ENCODE results near the gene EFCAB6. TPM values are rescaled to one million over a fixed set of nuclear protein-coding genes. Genes with fewer than 3 reads are reported as not detected.

The EFCAB6 gene
- total and polyA plus RNA-seq, 4 donors, result 1.7 to 15.4 (median 7.6) TPM

GRCh38 chr22:43526117-43526655 lies 285.9 kb downstream of the EFCAB6 start:
- ATAC-seq (ENCODE audit: insufficient read depth, low FRiP score), result no peak

GRCh38 chr22:43521716-43522115 lies 290.4 kb downstream of the EFCAB6 start:
- Histone ChIP-seq H3K4me1 (ENCODE audit: control insufficient read depth in 5 of 5, insufficient read depth in 5 of 5, low read length in 5 of 5) (no peaks in the 10 kb centered on the region), H3K4me3 (no peak overlapping the region), H3K27ac (ENCODE audit: low read depth in 1 of 2, low read length in 1 of 2) (no peak overlapping the region), H3K27me3 (ENCODE audit: control insufficient read depth in 3 of 3, insufficient read depth in 3 of 3, low read length in 2 of 3) (peaks cover 0 to 3% (median 2%) of the 10 kb centered on the region in 3 donors), H3K9me3 (ENCODE audit: control insufficient read depth in 4 of 4, insufficient read depth in 3 of 4, low read length in 3 of 4) (peaks cover 0 to 1% (median 0%) of the 10 kb centered on the region in 4 donors), H3K36me3 (ENCODE audit: control insufficient read depth in 4 of 4, insufficient read depth in 4 of 4, low read length in 4 of 4) (no peaks in the 10 kb centered on the region), H3K9ac (ENCODE audit: insufficient read depth in 1 of 2, low read length in 2 of 2) (no peak overlapping the region)
- WGBS, 2 donors, result 78 to 88% methylated on average over 6 of the region's 6 CpGs
- DNase-seq, result no peak
- no peak for TF ChIP-seq CTCF (IDR thresholded peaks at IDR 0.05; ENCODE audit: control extremely low read depth, extremely low read depth)
- ATAC-seq (ENCODE audit: insufficient read depth, low FRiP score), result no peak

More at GRCh38 chr22:43526117-43526655, 285.9 kb downstream of the EFCAB6 start:
- no peak overlapping the region for H3K27ac ChIP-seq (ENCODE audit: low read depth in 1 of 2, low read length in 1 of 2)
- H3K36me3 ChIP-seq (ENCODE audit: control insufficient read depth in 4 of 4, insufficient read depth in 4 of 4, low read length in 4 of 4), result no peaks in the 10 kb centered on the region
- WGBS, 2 donors, result 85 to 93% methylated on average over 7 of the region's 7 CpGs
- no peaks in the 10 kb centered on the region for H3K27me3 ChIP-seq (ENCODE audit: control insufficient read depth in 3 of 3, insufficient read depth in 3 of 3, low read length in 2 of 3)
- H3K9ac ChIP-seq (ENCODE audit: insufficient read depth in 1 of 2, low read length in 2 of 2), result no peak overlapping the region
- no peak for TF ChIP-seq CTCF (IDR thresholded peaks at IDR 0.05; ENCODE audit: control extremely low read depth, extremely low read depth)
- DNase-seq, result no peak
- peaks cover 0 to 2% (median 0%) of the 10 kb centered on the region in 4 donors for H3K9me3 ChIP-seq (ENCODE audit: control insufficient read depth in 4 of 4, insufficient read depth in 3 of 4, low read length in 3 of 4)
- H3K4me3 ChIP-seq, result no peak overlapping the region
- H3K4me1 ChIP-seq (ENCODE audit: control insufficient read depth in 5 of 5, insufficient read depth in 5 of 5, low read length in 5 of 5), result no peaks in the 10 kb centered on the region

GRCh38 chr22:43520632-43521039 lies 291.5 kb downstream of the EFCAB6 start:
- DNase-seq, result no peak
- H3K4me3 ChIP-seq, result no peak overlapping the region
- ATAC-seq (ENCODE audit: insufficient read depth, low FRiP score), result no peak
- H3K36me3 ChIP-seq (ENCODE audit: control insufficient read depth in 4 of 4, insufficient read depth in 4 of 4, low read length in 4 of 4), result no peaks in the 10 kb centered on the region
- no peak for TF ChIP-seq CTCF (IDR thresholded peaks at IDR 0.05; ENCODE audit: control extremely low read depth, extremely low read depth)
- H3K27ac ChIP-seq (ENCODE audit: low read depth in 1 of 2, low read length in 1 of 2), result no peak overlapping the region
- H3K9me3 ChIP-seq (ENCODE audit: control insufficient read depth in 4 of 4, insufficient read depth in 3 of 4, low read length in 3 of 4), result peaks cover 0 to 5% (median 0%) of the 10 kb centered on the region in 4 donors
- H3K4me1 ChIP-seq (ENCODE audit: control insufficient read depth in 5 of 5, insufficient read depth in 5 of 5, low read length in 5 of 5), result no peaks in the 10 kb centered on the region
- no peak overlapping the region for H3K9ac ChIP-seq (ENCODE audit: insufficient read depth in 1 of 2, low read length in 2 of 2)
- peaks cover 0 to 3% (median 2%) of the 10 kb centered on the region in 3 donors for H3K27me3 ChIP-seq (ENCODE audit: control insufficient read depth in 3 of 3, insufficient read depth in 3 of 3, low read length in 2 of 3)
- 59 to 79% methylated on average over 2 of the region's 2 CpGs for WGBS, 2 donors
